ENCODE data around the gene LRRC59.
"Not testable (repeated sequence)": the region's sequence is repeated elsewhere in the genome, so short reads cannot be mapped to it uniquely, and the experiment has no call there.

Gene LRRC59

DNA sequence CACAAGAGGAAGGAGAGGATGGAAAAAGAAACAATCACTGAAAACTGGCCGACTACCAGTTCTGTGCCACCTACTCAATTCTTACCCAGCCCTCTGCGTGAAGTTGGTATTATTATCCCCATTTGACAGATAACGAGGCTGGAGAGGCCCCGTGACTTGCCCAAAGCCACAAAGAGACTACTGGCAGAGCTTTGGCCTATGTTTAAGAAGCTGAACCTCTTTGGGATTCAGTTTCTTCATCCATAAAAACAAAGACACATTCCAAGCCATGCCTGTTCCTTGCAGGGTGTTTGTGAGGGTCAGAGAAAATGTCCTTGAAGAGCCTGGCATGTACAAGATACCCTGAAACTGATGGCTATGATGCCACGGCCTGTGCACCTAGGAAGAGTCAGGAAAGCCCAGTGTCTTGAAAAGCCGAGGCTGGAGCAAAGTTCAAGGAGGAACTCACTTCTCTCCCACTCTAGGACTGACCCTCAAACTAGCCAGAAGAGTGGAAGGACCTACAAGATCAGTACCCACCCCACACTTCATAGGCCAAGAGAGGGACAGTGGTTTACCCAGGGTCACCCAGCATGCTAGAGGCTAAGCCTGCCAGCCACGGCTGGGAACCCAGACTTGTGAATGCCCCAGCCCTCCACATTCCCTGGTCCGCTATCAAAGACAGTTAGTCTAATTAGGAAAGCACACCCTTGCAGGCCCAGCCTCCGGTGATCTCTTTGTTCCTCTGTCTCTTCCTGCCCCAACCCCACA is 27.1 kb upstream of the LRRC59 start:
- no peak for FAIRE-seq

DNA sequence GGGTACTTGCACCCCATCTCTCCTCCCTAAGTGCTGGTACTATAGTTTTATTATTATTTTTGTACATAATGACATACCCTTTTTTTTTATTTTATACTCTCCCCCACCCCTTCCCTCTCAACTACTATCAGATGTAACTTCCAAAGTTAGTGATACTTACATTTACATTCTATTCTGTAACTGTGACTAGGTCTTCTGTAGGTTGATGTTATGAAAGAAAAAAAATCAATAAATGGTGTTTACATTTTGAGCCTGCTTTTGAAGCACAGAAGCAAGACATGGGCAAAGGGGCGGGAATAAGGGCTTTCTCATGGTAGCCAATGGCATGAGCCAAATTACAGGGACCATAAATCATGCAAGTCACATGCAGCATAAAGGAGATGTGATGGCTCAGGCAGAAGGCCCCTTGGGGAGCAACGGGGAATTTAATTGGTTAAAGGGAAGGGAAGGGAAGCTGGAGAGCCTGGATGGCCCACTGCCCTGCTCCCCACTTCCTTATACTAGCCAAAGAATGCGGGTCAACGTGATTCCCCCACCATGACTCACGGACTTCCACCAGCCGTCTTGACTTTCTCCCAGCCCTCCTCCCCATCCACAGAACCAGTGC is 26.3 kb upstream of the LRRC59 start:
- no peak for FAIRE-seq

DNA sequence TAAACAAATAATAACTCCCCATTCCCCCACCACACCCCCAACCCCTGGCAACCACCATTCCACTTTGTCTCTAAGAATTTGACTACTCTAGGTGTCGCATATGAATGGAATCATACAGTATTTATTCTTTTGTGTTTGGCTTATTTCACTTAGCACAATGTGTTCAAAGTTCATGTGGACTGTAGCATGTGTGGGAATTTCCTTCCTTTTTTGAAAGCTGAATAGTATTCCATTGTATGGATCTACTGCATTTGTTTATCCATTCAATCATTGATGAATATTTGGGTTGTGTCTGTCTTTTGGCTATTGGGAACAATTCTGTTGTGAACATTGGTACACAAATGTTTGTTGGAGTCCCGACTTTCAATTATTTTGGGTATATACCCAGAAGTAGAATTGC is 25.4 kb upstream of the LRRC59 start:
- FAIRE-seq: no peak

DNA sequence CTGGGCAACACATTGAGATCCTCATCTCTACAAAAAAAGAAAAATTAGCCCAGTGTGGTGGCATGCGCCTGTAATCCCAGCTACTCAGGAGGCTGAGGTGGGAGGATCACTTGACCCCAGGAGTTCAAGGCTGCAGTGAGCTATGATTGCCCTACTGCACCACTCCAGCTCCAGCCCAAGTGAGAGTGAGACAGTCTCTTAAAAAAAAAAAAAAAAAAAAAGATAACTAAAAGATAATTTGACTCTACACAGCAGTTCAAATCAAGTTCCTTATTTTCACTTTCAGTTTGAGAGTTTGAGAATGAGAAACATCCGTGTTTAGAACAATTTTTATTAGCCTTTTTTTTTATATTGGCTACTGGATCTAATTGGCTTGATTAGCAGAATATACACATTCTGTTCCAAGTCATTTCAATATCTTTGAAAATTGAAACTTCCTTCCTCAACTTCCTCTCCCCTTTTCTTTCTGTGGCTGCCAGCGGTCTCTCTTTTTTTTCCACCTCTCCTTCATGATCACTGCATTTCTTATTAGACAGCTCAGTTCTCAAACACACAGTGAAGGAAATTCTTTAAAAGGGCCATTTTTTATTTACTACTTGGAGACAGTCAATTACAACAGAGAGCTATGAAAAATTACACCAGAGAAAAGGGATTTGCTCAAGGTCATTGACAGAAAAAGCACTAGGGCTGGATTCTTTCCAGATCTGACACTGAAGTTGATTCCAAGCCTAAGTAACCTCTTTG is 24.2 kb upstream of the LRRC59 start:
- FAIRE-seq: no peak

DNA sequence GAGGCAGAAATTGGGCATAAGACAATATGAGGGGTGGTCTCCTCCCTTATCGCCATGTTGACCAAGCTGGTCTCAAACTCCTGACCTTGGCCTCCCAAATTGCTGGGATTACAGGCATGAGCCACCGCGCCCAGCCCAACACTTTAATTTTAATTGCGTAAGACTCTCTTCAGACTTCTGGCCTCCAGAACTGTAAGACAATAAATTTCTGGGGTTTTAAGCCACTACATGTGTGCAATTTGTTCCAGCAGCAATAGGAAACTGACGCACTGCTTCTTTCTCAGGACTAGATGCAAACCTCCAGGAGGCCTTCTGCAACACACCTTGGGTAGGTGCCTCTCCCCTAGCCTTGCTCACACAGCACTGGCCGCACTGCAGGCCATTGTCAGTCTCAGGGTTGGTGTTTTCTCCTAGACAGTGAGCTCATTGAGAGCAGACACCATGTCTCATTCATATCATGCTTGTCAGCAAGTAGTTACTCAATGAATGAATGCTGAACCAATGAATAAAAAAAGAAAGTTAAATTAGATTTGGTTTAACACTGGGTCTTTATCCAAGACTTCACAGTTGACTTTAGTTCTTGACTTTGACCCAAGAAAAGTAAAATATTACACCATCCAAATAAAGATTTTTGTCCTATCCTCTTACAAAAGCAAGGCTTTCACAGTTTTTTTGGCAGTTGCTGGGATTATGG is 23.2 kb upstream of the LRRC59 start:
- FAIRE-seq: no peak

DNA sequence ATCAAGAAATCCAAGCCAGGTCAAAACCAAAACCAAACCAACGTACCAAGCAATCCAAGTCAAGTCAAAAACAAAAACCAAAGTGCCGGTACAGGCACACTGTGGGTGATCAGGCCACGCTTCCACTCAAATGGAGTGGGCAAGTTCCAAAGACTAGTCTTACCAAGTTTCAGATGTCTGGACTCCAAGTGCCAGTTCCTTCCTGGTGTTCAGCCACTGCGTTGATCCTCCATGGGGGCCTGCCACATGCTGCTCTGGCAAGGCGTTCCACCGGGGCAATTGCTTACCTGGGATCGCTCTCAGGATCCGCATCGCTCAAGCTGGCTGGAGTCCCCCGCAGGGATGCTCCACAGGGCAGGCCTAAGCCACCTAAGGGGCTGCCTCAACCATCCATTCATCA is 22.3 kb upstream of the LRRC59 start:
- not testable (repeated sequence) for FAIRE-seq

DNA sequence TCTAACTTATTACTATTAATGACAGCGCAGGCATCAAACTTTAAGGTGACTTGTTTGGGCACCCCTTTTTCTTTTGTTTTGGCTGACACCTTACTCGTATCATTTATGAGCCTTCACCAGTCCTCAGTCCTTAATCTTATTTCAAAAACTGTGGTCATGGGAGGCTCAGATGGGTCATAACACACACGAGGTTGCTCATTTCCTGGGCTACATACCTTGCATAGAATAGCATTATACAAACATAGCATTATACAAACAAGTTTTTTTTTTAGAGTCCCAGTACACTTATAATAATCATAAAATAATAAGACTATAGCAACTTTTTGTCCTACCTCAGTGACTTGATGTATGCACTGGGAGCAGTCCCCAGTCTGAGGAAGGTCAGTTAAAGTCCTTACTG is 17.5 kb upstream of the LRRC59 start:
- no peak for FAIRE-seq

DNA sequence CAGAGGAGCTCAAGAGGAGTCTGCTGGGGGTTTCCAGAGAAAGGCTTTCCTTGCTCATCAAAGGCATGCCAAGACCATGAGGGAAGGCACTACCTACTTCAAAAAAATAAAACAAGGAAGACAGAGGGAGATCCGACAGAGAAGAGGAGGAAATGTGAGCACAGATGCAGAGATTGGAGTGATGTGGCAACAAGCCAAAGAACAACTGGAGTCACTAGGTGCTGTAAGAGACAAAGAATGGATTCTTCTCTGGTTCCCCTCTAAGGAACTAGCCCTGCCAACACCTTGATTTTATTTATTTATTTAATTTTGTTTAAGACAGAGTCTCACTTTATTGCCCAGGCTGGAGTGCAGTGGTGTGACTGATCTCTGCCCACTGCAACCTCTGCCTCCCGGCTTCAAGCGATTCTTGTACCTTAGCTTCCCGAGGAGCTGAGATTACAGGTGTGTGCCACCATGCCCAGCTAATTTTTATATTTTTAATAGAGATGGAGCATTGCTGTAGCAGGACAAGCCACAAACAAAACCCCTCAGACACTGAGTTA is 14.9 kb upstream of the LRRC59 start:
- FAIRE-seq: no peak

DNA sequence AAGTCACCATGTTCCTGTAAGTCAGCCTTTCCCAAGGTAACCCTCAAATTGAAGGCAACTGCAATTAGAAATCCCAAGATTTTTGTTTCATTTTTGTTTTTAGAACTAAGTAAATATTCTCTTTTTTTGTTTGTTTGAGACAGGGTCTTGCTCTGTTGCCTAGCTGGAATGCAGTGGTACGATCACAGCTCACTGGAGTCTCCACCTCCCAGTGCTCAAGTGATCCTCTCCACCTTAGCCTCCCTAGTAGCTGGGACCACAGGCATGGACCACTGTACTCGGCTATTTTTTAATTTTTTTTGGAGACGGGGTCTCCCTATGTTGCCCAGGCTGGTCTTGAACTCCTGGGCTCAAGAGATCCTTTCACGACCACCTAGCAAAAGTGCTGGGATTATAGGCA is 10.6 kb upstream of the LRRC59 start:
- FAIRE-seq: no peak

DNA sequence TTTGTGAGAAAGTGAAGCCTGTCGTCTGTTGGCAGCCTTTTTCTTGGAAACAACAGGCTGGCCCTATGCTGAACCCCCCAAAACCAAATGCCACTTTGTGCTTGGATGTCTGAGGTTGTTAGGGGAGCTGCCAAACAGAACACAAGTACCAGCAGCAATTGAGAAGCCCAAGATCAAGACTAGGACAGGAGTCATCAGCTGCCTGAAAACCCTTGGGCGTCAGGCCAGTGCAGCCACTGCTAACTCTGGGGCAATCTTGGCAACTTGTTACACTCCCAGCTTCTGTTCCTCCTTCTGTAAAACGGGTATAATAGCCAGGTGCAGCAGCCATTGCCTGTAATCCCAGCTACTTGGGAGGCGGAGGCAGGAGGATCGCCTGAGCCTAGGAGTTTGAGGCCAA is 9.3 kb upstream of the LRRC59 start:
- no peak for FAIRE-seq

DNA sequence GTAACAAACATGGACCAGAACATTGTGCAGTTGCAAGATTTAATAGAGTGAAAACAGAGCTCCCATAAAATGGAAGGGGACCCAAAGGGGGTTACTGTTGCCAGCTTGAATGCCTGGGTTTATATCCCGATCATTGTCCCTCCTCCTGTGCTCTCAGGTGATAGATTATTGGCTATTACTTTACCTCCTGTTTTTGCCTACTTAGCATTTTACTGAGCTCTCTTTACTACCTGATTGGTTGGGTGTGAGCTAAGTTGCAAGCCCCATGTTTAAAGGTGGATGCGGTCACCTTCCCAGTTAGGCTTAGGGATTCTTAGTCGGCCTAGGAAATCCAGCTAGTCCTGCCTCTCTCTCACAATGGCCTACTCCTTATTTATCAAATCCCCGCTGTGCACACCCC is 8.0 kb upstream of the LRRC59 start:
- not testable (repeated sequence) for FAIRE-seq

DNA sequence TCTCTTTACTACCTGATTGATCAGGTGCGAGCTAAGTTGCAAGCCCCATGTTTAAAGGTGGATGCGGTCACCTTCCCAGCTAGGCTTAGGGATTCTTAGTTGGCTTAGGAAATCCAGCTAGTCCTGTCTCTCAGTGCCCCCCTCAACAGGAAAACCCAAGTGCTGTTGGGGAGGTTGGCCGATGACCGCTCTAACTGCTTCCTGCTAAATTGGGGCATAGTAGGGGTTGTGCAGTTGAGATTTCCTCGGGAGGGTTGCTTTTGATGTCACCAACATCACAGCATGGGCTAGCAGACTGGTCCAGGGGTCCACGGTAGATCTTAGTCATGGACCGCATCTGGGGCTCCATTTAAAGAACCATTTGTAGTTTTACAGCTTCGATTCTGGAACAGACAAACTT is 2.3 kb upstream of the LRRC59 start:
- not testable (repeated sequence) for FAIRE-seq

DNA sequence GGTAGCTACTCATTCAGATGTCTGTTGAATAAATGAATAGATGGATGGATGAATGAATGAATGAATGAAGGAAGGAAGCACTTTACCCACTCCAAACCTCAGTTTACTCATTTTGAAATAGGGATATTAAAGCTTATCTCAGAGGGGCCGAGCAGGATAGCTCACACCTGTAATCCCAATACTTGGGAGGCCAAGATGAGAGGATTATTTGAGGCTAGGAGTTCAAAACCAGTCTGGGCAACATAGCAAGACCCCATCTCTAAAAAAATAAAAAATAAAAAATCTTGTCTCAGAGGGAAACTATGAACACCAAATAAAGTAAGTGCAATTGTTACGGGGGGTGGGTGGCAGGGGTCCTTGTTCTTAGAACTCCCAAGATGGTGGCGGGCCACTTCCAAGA is 1.3 kb upstream of the LRRC59 start:
- FAIRE-seq: not testable (repeated sequence)

DNA sequence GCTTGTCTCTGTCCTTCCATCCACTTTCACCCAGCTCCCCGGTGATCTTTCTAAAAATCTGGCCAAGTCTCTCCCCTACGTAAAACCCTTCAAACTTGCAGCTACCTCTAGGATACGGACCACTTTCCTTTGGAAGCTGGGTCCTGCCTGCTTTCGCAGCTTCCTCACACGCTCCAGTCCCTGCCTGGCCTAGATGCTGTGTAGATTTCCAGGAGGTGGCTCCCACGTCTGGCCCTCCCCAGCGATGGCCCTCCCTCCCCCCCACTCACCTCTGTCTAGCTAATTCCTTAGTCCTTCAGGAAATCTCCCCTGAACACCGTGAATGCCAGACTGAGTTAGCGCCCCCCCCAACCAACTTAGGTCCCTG is 579 bp upstream of the LRRC59 start:
- FAIRE-seq: no peak

DNA sequence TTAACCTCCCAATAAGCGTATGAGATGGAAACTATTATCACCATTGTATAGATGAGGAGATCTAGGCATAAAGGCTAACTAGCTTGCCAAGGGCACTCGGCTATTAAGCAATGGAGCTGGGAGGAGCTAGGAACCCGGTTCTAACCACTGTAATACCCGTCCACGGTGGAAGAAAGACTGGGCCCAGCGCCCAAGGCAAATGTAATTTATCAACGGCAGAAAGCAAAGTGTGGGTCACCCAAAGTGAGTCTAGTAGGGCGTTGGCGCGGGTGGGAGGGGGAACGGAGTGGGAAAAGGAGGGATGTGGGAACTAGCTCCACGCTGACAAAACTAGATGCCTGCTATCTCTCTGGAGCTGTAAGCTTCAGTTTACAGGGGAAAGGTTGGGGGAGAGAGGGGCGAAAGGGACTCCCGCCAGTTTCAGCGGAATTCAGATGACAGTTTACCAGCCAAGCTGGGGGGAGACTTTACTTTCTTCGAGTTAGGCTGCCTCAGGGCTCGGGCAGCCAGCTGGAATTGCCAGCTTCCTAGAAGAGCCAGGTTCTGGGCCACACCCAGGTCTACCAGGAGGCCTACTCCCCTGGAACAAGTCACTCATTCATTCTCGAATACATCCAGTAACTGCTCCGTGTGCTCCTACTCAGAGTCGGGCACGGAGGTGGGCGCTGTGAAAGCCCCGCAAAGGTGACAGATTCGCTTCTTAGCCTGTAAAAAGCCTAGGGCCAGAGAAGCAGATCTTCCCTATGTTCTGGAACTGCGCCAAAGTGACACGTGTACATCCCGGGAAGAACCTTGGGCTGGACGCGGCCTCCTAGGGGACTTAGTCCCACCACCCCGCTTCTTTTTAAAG is 837 bp downstream of the LRRC59 start:
- FAIRE-seq: no peak

DNA sequence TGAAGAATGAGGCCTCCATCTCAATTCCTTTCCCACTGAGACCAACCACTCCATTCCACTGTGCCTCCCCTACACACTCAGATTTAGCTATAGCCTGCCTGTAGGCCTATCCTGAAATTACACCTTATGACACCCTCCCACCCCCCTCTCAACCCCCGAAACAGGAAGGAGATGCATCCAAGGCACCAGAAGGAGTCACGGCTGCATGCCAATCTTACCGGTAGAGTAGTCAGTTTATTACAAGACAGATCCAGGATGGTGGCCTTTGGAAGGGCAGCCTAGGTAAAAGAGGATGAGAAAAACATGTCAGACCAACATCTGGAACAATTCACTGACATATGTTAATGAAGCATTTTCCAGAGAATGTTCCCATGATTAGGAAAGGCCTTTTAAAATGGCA is 2.6 kb downstream of the LRRC59 start:
- no peak for FAIRE-seq

DNA sequence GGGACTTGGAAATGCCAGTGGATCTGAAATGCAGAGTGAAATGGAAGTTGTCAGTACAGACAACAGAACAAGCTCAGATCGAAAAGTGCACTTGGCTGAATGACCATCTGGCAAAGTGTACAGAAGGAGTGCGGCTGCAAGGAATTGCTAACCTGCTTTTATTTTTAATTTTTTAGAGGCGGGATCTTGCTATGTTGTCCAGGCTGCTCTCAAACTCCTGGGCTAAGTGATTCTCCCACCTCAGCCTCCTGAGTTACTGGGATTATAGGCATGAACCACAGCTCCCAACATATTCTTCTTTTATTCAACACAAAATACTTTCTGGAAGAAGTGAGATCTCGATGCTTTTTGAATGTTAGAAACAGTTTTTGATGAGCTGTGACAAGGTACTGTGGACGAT is 3.6 kb downstream of the LRRC59 start:
- FAIRE-seq: no peak

DNA sequence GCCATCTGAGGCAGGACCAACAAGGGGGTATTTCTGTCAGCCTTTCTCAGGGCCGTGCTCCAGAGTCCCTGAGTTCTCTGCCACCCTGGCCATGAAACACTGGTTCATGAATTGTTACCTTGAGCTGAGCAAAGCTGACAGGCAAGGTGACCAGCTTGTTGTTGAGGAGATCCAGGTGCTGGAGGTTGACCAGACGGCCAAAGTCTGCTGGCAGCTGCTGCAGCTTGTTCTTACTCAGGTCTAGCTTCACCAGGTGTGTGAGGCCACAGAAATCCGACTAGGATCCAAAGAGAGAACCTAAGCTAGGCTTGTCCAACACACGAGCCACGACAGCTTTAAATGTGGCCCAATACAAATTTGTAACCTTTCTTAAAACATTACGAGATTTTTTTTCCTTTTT is 4.7 kb downstream of the LRRC59 start:
- FAIRE-seq: no peak

DNA sequence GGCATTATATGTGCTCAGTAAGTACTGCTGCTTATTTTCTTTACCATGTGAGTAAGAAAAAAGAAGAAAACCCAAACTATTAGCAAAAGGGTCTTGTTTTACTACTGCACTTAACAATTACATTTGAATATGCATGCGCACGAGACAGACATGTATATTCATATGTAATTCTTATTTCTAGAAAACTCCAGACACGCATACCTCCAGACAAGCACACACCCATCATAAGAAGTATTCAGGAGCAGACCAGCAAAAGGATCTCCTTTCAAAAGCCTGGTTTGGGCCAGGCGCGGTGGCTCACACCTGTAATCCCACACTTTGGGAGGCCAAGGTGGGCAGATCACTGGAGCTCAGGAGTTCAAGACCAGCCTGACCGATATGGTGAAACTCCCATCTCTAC is 7.8 kb downstream of the LRRC59 start:
- no peak for FAIRE-seq

DNA sequence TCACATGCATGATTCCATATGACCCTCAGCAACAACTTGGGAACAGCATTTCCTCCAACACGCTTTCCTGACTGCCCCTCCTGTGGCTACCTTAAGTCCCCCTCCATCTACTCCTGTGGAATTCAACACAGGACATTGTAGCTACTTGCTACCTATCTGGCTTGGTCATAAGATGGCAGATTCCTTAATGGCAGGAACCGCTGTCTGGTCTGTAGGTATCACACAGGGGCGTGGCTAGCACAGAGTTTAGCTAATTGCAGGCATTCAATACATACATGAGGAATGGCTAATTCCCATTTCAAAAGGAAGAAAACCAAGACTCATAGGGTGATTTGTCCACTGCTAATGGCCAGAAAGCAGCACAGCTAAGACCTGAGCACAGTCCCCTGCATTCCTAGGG is 8.6 kb downstream of the LRRC59 start:
- FAIRE-seq: no peak

DNA sequence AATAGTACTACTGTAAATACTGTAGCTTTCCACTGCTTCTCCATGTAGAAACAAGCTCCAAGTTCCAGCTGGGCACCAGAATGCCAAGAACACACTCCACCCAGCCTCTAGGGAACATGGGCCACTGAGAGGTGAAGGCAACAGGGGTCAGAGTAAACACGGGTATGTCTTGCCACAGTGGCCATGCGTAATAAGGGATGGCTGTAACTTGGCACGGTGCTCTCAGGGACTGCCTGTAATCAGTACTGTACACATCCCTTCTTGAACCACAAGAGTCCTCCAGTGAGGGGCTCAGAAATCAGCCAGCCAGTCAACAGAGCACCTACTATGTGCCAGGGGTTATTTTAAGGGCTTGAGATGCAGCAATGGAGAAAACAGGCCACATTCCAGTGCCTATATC is 10.8 kb downstream of the LRRC59 start:
- no peak for FAIRE-seq

DNA sequence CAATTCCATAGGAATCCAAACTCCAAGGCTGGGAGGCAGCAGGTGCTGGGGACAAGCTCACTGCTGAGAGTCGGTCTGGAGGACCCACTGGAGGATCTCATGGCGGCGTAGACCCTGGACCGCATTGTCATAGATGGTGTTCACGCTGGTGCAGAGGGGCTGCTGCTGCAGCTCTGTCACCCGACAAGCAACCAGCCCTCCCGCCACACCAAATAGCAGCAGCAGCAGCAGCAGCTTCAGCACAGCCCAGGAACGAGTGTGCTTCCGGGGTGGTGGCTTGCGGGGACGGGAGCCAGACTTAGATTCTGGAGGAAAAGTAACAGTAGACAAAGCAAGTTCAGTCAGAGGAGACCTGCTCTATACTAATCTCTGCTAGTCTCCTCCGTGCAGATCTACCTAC is 14.4 kb downstream of the LRRC59 start:
- FAIRE-seq: no peak
